HCT116 (cell line): ENCODE data around the gene SORBS1.

Experiments used
- ATF3 ChIP-seq: IDR thresholded peaks from 2 replicates; pipeline ENCODE4 v1.6.1; 2012
- CTCF ChIP-seq, 3 experiments: fragments of 200-600 bp in 1 of 3; sonication (generic) in 1 of 3; IDR thresholded peaks in 2 of 3; conservative IDR thresholded peaks in 1 of 3; 2 replicates each; pipeline ENCODE4 v1.5.1; 2012 to 2017; ENCODE audit warnings: low read depth in 2 of 3, low read length in 2 of 3, antibody characterized with exemption in 1 of 3, borderline replicate concordance in 1 of 3, control low read depth in 1 of 3, mild to moderate bottlenecking in 1 of 3, mixed read lengths in 1 of 3, mixed run types in 1 of 3, moderate library complexity in 1 of 3; ENCODE audit not compliant: insufficient read depth in 1 of 3
- EGR1 ChIP-seq: IDR thresholded peaks from 2 replicates; pipeline ENCODE4 v1.6.1; 2012; ENCODE audit warnings: low read depth
- ELF1 ChIP-seq: IDR thresholded peaks from 2 replicates; pipeline ENCODE4 v1.6.1; 2012; ENCODE audit warnings: low read depth, borderline replicate concordance
- EZH2 ChIP-seq: fragments of 200-600 bp; sonication (generic); IDR thresholded peaks from 2 replicates; pipeline ENCODE4 v1.6.1; 2017; ENCODE audit warnings: antibody characterized with exemption, mixed run types
- JUND ChIP-seq: IDR thresholded peaks from 2 replicates; pipeline ENCODE4 v1.6.1; 2012
- POLR2A ChIP-seq: IDR thresholded peaks from 2 replicates; pipeline ENCODE4 v1.7.0; 2011; ENCODE audit warnings: borderline replicate concordance; ENCODE audit not compliant: insufficient read depth, insufficient read length; ENCODE audit errors: extremely low read depth
- POLR2AphosphoS5 ChIP-seq: IDR thresholded peaks from 2 replicates; pipeline ENCODE4 v1.6.1; 2011; ENCODE audit warnings: mild to moderate bottlenecking, low read depth, low read length, moderate library complexity
- RAD21 ChIP-seq: IDR thresholded peaks from 2 replicates; pipeline ENCODE4 v1.6.1; 2012; ENCODE audit warnings: low read depth, mild to moderate bottlenecking
- TF ChIP-seq, protein P1 (sequence below): IDR thresholded peaks from 2 replicates; pipeline ENCODE4 v1.6.1; 2012; ENCODE audit warnings: low read depth

DNA sequence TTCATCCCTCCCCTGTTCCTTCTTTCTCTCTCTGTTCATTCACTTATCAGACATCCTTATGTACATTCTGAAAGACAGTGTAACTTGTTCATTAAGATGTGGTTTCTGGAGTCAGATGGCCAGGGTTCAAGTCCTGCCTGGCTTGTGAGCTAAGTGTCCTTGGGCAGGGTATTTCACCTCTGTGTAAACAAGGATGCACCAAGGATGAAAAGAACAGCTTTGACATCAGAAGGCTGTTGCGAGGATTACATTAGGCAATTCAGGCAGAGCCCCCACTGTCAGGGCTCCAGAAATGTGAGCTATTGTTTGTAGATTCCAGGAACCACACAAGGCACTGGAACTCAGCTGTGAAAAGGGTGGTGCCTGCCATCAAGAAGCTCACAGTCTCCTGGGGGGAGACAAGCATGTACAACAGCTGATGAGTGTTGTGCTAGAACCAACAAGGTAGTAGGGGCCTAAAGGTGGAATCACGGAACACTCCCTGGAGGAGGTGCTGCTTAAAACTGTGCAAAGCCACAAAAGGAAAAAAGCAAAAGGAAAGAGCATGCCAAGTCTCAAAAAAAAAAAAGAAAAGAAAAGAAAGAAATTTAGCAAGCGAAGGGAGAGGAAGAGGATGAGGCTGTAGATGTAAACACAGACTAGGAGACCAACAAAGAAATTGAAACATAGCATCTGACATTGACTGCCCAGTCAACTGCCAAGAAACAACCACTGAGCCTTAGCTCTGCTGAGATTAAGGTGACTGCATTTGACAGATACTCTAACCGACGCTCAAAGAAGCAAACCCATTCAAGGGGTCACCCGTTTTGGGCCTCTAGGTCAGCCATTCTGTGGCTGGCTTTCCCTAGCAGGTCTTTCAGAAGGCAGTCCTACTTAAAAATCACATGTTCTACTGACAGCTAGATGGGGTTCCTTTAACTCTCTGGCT, 282.8 kb downstream of the SORBS1 start:
- TF ChIP-seq POLR2A (no peak), POLR2AphosphoS5 (no peak), EZH2 (no peak), CTCF (IDR thresholded peaks at IDR 0.05 in 2 of 3, conservative IDR thresholded peaks at IDR 0.05 in 1 of 3; ENCODE audit: borderline replicate concordance in 1 of 3, insufficient read depth in 1 of 3, low read depth in 2 of 3, low read length in 2 of 3) (no peak), JUND (no peak), ATF3 (no peak), RAD21 (no peak), ELF1 (no peak), EGR1 (no peak)
- TF ChIP-seq, protein P1, sequence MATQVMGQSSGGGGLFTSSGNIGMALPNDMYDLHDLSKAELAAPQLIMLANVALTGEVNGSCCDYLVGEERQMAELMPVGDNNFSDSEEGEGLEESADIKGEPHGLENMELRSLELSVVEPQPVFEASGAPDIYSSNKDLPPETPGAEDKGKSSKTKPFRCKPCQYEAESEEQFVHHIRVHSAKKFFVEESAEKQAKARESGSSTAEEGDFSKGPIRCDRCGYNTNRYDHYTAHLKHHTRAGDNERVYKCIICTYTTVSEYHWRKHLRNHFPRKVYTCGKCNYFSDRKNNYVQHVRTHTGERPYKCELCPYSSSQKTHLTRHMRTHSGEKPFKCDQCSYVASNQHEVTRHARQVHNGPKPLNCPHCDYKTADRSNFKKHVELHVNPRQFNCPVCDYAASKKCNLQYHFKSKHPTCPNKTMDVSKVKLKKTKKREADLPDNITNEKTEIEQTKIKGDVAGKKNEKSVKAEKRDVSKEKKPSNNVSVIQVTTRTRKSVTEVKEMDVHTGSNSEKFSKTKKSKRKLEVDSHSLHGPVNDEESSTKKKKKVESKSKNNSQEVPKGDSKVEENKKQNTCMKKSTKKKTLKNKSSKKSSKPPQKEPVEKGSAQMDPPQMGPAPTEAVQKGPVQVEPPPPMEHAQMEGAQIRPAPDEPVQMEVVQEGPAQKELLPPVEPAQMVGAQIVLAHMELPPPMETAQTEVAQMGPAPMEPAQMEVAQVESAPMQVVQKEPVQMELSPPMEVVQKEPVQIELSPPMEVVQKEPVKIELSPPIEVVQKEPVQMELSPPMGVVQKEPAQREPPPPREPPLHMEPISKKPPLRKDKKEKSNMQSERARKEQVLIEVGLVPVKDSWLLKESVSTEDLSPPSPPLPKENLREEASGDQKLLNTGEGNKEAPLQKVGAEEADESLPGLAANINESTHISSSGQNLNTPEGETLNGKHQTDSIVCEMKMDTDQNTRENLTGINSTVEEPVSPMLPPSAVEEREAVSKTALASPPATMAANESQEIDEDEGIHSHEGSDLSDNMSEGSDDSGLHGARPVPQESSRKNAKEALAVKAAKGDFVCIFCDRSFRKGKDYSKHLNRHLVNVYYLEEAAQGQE: no peak
